KOPT-K1 (cell line): ENCODE results near the gene UST.

Experiments used
- H3K27ac ChIP-seq: fragments of 200-600 bp; sonication (generic); 2 replicates; pipeline ENCODE4 v1.5.1; 2016; ENCODE audit warnings: antibody characterized with exemption, mild to moderate bottlenecking, low read depth, low read length; ENCODE audit not compliant: poor library complexity, severe bottlenecking
- H3K36me3 ChIP-seq: fragments of 200-600 bp; sonication (generic); 2 replicates; pipeline ENCODE4 v1.5.1; 2017; ENCODE audit warnings: antibody characterized with exemption, mild to moderate bottlenecking, low read length, moderate library complexity; ENCODE audit not compliant: insufficient read depth
- H3K9me3 ChIP-seq: fragments of 200-600 bp; sonication (generic); 2 replicates; pipeline ENCODE4 v1.5.1; 2017; ENCODE audit warnings: antibody characterized with exemption, low read length, mild to moderate bottlenecking; ENCODE audit not compliant: insufficient read depth, poor library complexity, severe bottlenecking

UST gene

DNA sequence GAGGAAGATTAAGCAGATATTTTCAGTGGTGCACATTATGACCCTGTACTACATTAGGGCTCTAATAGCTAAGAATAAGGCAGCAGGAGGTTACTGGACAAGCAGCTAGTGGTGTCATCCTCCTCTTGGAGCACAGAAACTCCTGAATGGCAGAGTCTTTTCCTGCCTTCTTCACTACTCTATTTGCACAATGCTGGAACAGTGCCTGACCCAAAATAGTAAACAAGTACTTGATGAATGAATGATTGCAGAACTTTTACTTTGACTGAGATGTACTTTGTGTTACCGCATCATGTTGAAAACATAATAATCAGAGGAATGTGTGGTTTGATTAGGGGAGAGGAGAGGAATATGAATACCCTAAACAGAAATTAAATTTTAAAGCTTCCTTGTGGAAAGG is 30.0 kb upstream of the UST start:
- Histone ChIP-seq H3K9me3 (peaks cover 6% of the 10 kb centered on the region), H3K27ac (no peak overlapping the region), H3K36me3 (no peaks in the 10 kb centered on the region)

- H3K27ac ChIP-seq, result no peak overlapping the region
- no peaks in the 10 kb centered on the region for H3K9me3 ChIP-seq
- no peaks in the 10 kb centered on the region for H3K36me3 ChIP-seq
Observed at GRCh38 chr6:148720406-148720805, 26.4 kb upstream of the UST start.

DNA sequence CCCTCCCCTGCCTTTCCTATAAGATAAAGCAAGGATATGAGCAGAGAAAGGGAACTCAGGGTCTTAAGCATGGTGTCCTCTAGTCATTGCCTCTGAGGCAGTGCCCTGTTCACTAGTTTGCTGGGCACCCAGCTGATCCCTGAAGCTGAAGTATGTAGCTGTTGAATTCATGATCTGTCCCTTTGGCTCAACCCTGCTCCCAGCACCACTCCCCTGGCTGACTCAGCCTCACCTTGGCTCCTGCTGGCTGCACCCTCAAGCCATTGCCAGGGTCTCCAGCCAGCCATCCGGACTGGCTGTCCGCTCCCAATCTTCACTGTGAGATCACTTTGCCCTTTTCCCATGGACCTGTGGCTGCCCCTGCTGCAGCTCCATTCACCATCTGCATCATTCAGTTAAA is 25.9 kb upstream of the UST start:
- H3K9me3 ChIP-seq, result no peaks in the 10 kb centered on the region
- no peaks in the 10 kb centered on the region for H3K36me3 ChIP-seq
- H3K27ac ChIP-seq, result no peak overlapping the region

GRCh38 chr6:148723484-148723883 is 23.3 kb upstream of the UST start:
- H3K36me3 ChIP-seq, result no peaks in the 10 kb centered on the region
- no peaks in the 10 kb centered on the region for H3K9me3 ChIP-seq
- H3K27ac ChIP-seq, result no peak overlapping the region

DNA sequence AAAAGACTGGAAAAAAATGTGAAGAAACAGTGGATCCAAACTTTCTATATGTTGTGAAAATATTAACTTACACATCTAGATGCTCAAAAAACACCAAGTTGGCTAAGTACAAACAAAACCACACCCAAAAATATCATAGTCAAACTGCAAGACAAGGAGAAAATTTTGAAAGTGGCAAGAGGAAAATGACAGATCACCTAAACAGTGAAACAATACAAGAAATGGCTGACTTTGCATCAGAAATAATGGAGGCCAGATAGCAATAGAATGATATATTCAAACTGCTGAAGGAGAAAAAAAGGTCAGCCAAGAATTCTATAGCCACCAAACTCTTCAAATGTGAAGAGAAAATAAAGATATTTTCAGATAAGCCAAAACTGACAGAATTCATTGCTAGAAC is 22.4 kb upstream of the UST start:
- Histone ChIP-seq H3K36me3 (no peaks in the 10 kb centered on the region), H3K9me3 (no peaks in the 10 kb centered on the region), H3K27ac (no peak overlapping the region)

DNA sequence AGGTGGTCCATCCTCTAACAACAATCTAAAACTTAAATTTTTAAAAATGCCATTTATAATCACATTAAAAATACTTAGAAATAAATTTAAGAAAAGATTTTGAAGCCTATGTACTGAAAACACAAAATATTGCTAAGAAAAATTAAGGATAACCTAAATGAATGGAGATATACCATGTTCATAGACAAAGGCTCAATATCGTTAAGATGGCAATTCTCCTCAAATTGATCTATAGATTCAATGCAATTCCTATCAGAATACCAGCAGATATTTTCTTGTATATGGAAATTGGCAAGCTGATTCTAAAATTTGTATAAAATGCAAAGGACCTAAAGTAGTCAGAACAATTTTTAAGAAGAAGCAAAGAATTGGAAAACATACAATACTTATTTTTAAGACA is 19.7 kb upstream of the UST start:
- H3K36me3 ChIP-seq, result no peaks in the 10 kb centered on the region
- H3K27ac ChIP-seq, result no peak overlapping the region
- H3K9me3 ChIP-seq, result no peaks in the 10 kb centered on the region

- no peak overlapping the region for H3K27ac ChIP-seq
- no peaks in the 10 kb centered on the region for H3K9me3 ChIP-seq
- no peaks in the 10 kb centered on the region for H3K36me3 ChIP-seq
Observed at GRCh38 chr6:148735989-148736388, 10.8 kb upstream of the UST start.

- Histone ChIP-seq H3K9me3 (no peaks in the 10 kb centered on the region), H3K27ac (no peak overlapping the region)
Observed at GRCh38 chr6:148736774-148737412, 9.9 kb upstream of the UST start.

DNA sequence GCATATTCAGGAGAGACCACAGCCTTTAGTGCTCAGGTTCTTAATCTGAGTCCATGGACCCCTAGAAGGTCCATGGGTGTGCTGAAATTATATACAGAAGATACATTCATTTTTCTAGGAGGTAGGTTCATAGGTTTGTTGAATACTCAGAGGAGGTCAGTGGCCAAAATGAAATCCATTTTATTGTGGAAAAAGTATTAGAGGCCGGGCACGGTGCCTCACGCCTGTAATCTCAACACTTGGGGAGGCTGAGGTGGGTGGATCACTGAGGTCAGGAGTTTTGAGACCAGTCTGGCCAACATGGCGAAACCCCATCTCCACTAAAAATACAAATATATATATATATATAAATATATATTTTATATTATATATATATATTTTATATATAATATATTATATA is 9.0 kb upstream of the UST start:
- Histone ChIP-seq H3K36me3 (no peaks in the 10 kb centered on the region), H3K9me3 (no peaks in the 10 kb centered on the region), H3K27ac (no peak overlapping the region)

More at GRCh38 chr6:148736774-148737412, 9.9 kb upstream of the UST start:
- H3K36me3 ChIP-seq, result no peaks in the 10 kb centered on the region

- no peaks in the 10 kb centered on the region for H3K36me3 ChIP-seq
- no peaks in the 10 kb centered on the region for H3K9me3 ChIP-seq
- H3K27ac ChIP-seq, result no peak overlapping the region
Observed at GRCh38 chr6:148738946-148739821, 7.6 kb upstream of the UST start.

DNA sequence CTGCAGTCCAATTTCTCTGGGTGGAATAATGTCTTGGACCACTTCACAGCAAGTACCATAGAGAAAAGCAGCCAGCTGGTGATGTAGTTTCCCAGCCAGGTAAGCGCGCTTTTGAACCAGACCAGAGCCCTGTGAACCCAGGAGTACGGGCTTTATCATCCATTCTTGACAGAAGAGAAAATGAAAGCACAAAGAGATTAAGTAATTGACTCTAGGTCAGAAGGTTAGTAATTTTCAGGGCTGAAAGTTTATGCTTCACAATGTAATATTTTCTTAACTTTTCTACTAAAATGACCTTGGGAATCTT is 7.1 kb upstream of the UST start:
- Histone ChIP-seq H3K9me3 (no peaks in the 10 kb centered on the region), H3K27ac (no peak overlapping the region), H3K36me3 (no peaks in the 10 kb centered on the region)

DNA sequence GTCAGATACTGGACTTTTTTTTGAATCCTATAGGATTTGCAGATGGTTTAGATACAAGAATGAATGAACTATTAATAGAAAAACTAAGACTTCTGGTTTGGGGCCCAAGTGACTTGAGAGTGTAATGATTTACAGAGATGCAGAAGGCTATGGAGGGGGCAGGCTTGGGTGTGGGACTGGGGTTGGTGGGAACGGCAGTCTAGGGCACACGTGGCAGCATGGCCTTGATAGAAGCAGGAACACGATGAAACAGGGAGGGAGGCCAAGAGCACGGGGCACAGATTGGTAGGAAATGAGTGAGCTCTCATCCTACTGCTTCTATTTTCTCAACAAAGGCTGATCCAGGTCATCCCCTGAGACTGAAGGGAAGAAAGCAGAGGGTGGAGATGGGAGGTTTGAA is 3.4 kb upstream of the UST start:
- H3K9me3 ChIP-seq, result peaks cover 4% of the 10 kb centered on the region
- H3K27ac ChIP-seq, result no peak overlapping the region
- H3K36me3 ChIP-seq, result no peaks in the 10 kb centered on the region

DNA sequence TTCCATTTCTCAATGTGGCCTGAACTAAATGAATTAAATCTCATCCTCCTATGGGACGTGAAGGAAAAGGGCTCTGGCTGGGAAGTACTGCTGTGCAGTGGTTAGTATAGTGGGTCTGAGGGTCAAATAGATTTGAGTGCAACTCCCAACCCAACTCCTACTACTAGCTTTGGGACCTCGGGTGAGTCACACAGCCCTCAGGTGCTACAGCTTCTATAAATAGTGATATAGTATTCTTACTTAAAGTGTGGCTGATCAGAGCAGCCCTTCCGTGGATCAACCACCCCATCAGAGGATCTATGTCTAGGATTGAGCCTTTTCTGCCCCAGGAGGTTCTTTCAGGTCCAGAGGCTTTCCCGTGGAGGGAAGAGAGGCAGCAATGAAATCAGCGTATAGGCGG is 904 bp upstream of the UST start:
- Histone ChIP-seq H3K27ac (no peak overlapping the region), H3K9me3 (peaks cover 4% of the 10 kb centered on the region), H3K36me3 (no peaks in the 10 kb centered on the region)

- Histone ChIP-seq H3K27ac (no peak overlapping the region), H3K36me3 (no peaks in the 10 kb centered on the region), H3K9me3 (peaks cover 4% of the 10 kb centered on the region)
Observed at GRCh38 chr6:148747145-148747470, 278 bp downstream of the UST start.

- Histone ChIP-seq H3K36me3 (no peaks in the 10 kb centered on the region), H3K27ac (no peak overlapping the region)
Observed at GRCh38 chr6:148747471-148748165, 788 bp downstream of the UST start.

DNA sequence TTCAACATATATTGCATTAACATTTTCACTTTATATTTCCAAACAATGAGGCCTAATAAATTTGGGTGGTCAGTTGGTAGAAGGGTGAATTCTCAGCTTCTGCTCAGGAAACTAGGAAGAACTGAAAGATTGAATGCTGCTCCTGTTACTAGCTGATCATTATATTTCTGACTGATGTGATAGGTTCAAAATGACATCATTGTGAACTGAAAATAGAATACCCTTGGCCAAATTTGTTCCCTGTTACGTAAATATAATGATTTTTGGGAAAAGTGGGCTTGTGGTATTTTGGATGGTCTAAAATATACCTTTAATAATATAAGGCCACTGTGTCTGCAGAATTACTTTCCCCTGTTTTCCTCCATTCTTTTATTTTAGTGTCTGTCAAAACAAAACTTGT is 2.8 kb downstream of the UST start:
- no peak overlapping the region for H3K27ac ChIP-seq
- H3K9me3 ChIP-seq, result peaks cover 4% of the 10 kb centered on the region
- no peaks in the 10 kb centered on the region for H3K36me3 ChIP-seq

More at GRCh38 chr6:148747471-148748165, 788 bp downstream of the UST start:
- peaks cover 4% of the 10 kb centered on the region for H3K9me3 ChIP-seq
